GM18511 (cell line): Measurements from ENCODE around the gene USP47.

ENCODE experiments used
- ATAC-seq: cut with Tn5 transposase; IDR thresholded peaks from one replicate; pipeline ENCODE4 v1.9.1; 2021; ENCODE audit warnings: mild to moderate bottlenecking, moderate library complexity; ENCODE audit not compliant: unreplicated experiment

USP47 gene

DNA sequence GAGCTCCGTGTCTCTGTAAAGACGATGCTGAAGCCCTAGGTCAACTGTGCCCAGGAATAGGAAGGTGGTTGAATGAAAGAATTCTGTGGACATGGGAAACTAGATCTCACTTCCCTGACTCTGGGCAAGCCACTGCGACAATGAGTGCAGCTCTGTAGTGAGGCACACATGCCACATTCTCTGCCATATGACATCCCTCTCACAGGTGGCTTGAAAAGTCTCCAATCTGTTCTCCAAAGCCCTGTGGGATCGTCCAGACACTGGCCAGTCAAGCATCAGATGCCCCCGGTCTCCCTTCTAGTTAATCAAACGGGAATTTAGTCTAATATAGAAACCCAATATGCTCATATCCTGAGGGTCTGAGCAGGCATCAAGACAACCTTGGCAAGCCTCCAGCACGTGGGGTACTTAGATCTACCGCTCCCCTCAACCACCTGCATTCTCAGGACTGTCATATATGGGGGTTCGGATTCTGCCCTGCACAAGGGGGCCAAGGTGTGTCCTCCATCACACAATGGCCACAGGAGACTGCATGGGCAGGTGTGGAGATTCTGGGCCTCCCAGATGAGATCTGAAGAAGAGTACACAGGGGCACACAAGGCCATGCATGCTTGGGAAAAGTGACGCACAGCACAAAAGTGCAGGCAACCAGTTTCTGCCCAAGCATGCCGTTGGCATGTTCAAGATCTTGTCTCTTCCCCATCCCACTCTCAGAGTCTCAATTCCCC lies 154.7 kb downstream of the USP47 start:
- no peak for ATAC-seq

DNA sequence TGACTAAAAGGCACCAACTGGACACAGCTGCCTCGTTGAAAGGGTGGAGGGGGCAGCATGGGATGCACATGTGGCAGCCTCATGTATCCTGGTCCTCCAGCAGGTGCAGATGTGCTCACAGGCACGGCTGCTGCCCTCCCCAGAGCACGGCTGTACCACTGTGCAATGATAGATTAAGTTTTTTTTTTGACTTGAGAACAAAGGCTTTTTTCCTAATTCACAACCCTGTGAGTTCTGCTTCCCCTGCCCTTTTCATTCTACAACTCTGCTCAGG lies 155.2 kb downstream of the USP47 start:
- no peak for ATAC-seq

DNA sequence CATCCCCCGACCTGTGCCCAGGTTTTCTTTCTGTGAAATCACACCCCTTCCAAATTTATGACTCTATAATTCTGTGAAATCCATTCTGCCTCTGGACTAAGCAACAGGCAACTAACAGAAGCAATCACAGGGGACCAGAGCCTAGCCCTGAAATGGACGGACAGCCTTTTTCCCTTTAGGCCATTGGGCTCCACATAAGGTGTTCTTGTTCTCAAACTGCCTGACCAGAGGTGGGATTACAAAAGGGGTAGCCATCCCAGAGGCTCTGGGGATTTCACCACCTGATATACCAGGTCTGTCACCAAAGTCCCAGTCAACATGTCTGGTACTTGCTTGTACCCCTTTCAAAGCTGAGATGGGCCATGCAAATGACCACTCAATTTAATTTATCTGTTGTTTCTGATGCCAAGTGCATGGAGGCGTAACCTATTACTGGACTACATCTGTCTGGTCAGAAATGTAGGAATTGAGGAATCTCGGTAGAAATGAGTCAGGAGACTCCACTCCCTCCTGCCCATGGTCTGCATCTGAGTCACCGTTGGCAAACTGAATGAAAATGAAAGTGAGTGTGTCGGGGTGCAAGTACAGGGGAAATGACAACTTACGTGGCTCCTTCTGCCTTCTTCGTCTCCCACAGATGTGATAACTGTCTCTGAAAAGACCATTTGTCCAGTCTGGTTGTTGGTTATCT lies 156.5 kb downstream of the USP47 start:
- peak; percentile 58 for ATAC-seq

DNA sequence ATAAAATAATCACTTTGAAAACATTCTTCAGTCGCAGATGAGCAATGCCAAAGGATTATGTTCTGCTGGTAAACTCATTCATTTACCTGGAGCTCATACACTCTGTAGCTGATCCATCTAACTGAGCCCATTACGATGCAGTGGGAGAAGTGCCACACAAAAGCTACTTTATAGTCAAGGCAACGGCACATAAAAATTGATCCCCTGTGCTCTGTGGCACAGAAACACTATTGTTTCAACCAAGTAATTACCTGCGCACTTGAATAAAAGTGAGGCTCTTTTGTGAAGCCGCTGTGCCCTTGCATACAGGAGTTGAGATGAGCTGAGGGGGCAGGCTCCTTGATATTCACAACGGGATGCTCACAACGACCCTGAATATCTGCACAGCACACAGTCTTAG lies 159.4 kb downstream of the USP47 start:
- ATAC-seq, result no peak

DNA sequence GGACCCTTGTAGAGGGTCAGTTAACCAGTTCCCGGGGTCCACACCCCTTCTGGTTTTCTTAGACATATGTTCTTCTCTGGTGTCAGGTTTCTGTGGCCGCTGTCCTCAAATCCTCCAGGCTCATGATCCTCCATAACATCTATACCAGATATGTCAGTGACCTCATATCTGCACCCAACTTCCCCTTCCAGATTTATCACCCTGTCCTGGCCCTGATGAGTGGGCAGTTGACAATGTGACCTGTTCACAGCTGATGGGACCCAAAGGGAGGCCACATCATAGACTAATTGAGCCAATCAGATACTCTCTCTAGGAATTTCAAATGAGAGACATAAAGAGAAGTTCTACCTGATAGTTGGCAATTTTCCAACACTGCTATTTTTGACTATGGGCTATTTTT lies 161.6 kb downstream of the USP47 start:
- ATAC-seq, result no peak

DNA sequence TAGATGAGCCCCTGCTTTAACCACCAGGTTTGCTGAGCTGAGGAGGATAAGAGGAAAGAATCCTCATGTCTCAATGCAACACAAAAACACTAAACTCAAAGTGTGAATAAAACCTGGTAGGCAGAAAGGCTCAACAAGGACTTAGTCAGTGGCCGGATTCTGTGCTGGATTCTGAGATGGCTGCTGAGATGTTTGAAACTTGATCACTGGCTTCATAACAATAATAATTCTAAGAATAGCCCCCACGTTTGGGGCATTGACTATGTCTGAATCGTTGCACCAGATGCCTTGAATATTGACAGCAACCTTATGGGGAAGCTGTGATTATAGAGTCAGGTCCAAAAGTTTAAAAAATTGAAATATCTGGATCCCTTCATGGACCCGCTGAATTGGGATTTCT lies 162.0 kb downstream of the USP47 start:
- ATAC-seq, result no peak

DNA sequence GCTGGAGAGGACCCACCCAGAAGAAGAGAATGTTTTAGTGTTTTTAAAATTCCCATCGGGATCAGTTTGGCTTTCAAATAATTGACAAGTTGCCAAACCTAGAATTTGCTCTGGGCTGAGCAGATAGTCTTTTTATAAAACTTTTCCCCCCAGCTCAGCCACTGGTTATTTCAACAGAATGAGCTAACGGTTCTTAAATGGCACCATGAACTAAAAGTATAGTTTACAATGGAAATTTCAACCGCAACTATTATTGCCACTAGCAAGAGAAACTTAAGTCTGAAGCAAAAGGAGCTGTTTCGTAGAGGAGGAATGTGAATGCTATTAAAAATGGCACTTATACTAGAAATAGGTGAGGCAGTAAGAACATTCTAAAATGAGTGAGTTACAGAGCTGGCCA lies 163.3 kb downstream of the USP47 start:
- no peak for ATAC-seq

DNA sequence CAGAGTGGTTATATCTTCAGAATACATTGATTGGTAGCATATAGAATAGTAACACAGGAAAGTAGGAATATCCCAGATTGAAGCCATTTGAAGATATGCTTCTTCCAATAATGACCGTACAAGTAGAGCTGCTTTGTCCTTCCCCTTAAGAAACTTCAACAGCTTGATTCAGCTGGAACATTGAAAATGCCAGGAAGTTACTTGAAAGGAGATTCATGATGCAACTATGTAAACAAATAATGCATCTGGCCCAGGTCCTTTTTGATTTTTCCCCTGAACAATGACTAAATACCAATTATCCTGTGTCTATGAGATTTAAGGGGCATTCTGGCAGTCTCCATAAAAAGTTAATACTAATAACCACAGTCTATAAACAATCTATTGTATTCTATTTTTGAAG lies 163.7 kb downstream of the USP47 start:
- ATAC-seq, result no peak

DNA sequence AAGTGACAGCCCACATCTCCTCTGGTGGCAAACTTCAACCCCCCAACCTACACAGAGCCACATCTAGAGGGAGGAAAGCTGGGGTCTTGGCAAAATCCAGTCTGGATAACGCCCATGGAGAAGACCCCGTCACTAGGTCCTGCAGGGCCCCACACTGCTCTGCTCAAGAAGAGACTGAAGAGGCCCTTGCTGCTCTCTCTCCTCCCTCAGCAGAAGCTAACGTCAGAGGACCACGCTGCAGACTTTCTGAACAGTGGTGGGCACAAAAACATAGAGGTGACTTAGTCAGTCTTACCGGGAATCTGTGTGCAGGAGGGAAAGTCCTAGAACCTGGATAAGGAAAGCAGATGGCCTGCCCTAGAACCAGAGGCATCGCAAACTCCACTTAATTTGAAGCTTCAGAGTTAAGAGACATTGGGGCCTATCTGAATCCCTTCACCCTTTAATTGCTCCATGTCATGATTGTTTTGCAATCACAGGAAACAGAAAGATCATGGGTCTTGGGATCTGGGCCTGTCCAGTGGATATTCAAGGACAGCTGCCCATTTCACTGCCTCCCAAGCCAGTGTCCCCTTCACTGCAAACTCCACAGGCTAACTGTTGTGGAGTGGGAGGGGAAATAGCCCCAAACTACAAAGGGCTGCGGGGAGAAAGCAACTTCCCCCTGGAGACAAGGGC lies 164.9 kb downstream of the USP47 start:
- ATAC-seq, result no peak

DNA sequence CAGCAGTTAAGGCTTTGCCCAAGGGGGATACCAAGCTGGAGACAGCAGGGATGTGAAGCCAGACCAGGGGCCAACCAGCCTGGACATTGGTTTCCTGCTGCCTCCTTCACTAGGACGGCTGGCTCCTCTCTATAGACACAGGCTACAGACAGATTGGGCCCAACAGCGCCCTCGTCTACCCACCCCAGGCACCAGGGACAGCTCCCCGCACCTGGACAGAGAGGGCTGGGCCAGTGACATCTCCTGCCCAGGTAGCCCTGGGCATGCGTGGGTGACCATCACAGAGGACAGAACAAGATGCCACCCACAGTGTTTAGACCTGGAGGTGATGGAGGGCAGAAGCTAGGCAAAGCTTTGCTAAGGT lies 165.4 kb downstream of the USP47 start:
- ATAC-seq, result no peak

DNA sequence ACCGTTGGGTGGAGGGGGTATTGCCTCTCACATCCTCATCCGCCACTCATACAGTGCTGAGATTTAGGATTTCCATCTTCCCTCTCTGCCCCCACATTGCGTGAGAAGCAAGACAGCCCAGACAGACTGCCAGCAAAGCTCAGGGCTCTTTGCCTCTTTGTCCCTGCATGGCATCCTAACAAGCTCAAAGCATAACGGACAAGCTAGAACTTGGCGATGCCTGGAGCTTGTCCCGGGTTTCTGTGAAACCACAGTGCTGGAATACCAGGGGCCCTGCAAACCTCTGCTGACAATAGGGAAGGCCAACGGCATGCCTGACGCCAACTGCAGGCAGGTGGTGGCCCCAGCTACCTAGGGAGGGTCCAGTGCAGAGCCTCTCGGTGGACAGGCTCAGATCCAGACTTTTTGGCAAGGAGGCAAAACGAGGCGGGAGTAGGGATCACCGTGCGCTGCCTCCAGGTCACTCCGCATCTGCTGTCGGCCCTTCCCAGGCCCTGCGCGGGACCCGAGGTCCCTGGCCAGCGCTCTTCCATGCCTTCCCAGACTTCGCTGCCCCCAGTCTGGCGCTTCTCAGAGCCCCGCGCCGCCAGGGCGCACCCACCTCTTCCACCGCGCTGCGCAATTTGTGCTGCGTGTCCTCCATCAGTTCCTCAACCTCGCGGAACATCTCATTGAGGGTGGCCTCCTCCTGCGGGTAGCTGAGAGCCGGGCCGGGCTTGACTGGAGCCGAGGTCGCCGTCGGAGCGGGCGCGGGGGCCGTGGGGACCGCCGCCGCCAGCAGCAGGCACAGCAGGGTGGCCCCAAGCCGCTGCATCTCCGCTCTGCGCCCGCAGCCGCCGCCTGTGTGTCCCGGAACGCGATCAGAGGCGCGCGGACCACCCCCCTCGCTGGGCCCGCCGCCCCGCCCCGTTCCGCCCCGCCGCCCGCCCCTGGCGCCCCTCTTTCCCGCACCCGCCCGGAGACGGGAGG lies 166.3 kb downstream of the USP47 start, which contains the start of gene DKK3:
TSS of gene DKK3 (minus strand) at position 858 of the 969 bp plus-strand sequence. CDS start at position 814, 44 bp downstream.
- ATAC-seq, result no peak
